Non-pigmented ciliary epithelial cell (primary cell): ENCODE measurements around the gene MYO1D.
"Not testable (repeated sequence)": the region's sequence is repeated elsewhere in the genome, so short reads cannot be mapped to it uniquely, and the experiment has no call there.

Experiments
- DNase-seq: peaks from one replicate; pipeline ENCODE4 v3.0.0-alpha.2; 2010; ENCODE audit warnings: low read depth

MYO1D gene

GRCh38 chr17:32894245-32894644, 17.3 kb upstream of the MYO1D start:
- DNase-seq = no peak

DNA sequence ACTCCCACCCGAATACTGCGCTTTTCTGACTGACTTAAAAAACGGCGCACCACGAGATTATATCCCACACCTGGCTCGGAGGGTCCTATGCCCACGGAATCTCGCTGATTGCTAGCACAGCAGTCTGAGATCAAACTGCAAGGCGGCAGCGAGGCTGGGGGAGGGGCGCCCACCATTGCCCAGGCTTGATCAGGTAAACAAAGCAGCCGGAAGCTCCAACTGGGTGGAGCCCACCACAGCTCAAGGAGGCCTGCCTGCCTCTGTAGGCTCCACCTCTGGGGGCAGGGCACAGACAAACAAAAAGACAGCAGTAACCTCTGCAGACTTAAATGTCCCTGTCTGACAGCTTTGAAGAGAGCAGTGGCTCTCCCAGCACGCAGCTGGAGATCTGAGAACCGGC, 10.5 kb upstream of the MYO1D start:
- DNase-seq = not testable (repeated sequence)

GRCh38 chr17:32886951-32887350, 10.0 kb upstream of the MYO1D start:
- not testable (repeated sequence) for DNase-seq

DNA sequence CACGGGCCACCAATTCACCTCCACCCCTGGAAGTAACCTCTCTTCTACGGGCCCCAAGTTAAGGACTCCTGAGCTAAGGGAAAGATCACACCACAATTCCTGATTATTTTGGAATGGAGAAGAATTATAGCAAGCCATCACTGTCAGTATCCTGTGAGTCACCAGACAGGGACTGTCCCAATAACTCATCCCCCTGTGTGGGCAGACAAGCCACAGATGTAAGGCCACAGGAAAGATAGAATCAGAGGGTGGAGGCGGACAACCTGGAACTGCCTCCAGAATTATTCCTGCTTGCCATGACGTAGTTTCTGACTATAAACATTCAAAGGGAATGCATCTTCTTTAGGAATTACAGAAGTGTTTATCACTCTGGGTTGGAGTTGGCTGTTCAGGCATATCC, 5.8 kb upstream of the MYO1D start:
- no peak for DNase-seq

GRCh38 chr17:32882029-32882428, 5.1 kb upstream of the MYO1D start:
- DNase-seq = no peak

GRCh38 chr17:32880671-32881453, 3.9 kb upstream of the MYO1D start:
- no peak for DNase-seq

DNA sequence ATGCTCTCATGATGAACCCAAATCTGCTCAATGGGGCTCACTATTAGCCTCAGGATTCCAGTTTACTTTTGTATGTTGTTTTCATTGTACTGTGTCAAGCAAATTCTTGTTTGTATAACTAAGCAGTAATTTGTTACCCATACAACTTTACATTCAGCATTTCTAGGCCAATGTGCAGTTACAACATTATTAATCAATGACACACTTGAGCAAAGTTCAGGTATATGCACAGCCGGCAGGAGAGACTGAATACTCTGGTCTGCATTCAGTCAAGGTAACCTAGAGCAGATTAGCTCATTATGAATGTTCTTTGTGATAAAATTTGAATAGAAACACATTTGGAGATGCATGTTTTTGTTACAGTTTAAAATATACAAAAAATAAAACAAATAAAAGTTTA, 2.2 kb upstream of the MYO1D start:
- no peak for DNase-seq

- DNase-seq = no peak
These were observed 1.3 kb upstream of the MYO1D start for GRCh38 chr17:32878211-32878610.

- peak; percentile 11 for DNase-seq
These were observed 340 bp upstream of the MYO1D start for GRCh38 chr17:32877164-32877764.

DNA sequence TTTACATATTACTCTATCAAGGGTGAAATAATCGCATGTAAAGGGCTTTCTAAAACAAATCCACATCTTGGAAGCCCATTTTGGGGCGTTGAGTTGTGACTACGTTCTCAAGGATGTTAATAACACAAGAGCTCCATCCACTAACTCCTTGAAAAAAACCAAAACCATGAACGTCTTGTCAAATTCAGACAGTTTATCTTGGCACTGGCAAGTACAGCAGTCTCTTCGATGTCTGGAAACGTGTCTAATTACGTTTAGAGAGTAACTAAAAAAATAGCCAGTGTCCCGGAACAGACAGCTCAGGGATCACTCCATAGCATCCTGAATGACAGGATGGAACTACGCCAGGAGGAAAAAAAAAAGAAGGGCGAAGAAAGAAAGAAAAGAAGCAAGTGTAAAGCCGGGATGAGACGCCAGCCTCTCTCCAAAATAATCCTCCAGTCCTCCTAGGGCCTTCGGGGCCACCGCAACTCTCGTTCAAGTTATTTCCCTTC, 954 bp downstream of the MYO1D start:
- DNase-seq = no peak

DNA sequence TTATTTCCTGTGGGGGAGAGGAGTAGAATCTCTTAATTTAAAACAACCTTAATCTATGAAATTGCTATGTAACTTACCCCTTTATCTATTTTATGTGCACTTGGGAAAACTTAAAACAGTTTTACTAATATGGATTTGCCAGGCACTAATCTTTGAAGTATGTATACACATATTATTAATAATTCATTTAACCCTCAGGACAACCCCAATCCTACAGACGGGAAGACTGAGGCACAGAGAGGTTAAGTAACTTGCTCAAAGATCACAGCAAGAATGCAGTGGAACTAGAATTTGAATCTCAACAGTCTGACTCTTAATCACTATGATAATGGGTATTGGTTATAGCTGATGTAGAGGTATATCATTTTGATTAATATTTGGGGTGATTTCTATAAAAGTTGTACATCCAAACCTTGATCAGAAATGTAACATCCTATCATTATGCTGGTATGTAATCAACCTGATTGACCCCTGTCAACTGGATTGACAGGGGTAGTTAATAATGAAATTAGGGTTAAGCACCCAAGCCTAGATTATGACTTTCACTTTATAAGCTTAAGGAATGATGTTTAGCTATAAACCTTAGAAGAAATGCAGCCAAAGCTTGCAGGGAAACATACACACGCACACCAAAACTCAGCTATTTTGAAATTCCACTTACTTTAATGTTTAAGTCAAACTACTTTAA, 1.6 kb downstream of the MYO1D start:
- DNase-seq = no peak

DNA sequence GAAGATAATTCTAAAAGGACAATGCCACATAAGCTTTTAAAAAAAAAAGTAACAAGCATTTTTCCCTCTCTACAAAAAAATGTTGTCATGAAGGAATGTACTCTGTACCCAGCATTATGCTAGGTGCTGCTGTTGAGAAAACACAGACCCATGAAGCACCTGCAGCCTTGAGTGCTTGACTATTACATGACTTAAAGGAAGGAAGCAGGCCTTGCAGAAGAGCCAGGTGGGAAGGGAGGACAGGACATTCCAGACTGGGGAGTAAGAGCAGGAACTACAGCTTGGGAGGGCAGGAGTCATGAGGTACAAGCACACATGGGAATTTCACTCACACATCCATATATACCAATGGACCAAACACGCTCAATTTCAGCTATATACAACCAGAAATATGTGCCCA, 3.8 kb downstream of the MYO1D start:
- DNase-seq = no peak

- DNase-seq = no peak
These were observed 5.2 kb downstream of the MYO1D start for GRCh38 chr17:32871746-32872145.

- DNase-seq = no peak
These were observed 6.0 kb downstream of the MYO1D start for GRCh38 chr17:32870969-32871368.

DNA sequence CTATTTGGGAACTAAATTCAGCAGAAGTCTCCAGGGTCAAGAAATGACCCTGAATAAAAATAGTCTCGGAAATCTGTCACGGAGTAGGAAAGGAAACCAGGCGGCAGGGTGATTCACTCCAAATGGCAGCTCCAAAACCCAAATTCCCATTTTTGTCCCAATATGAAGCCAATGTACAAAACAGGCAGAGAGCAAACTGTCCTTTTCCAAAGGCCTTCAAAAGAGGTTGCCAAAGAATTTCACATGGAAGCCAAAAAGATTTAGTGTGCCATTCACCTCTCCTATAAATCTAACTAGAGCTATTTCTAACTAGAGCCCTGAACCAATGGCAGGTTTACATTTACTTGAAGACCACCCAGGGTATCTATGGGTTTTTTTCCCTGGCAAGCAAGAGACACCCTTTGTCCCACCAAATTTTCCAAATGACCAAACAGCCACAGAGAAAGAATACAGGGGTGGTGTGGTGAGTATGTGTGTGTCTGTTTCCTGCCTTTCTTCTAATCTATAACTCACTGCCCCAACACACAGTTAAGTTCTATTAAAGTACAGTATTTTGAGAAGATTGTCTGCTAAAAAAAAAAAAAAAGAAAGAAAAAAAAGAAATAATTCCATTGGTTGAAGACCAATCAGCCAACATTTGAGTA, 6.8 kb downstream of the MYO1D start:
- no peak for DNase-seq

- DNase-seq = no peak
These were observed 7.4 kb downstream of the MYO1D start for GRCh38 chr17:32869345-32870026.

GRCh38 chr17:32865141-32865540, 11.8 kb downstream of the MYO1D start:
- DNase-seq = no peak

GRCh38 chr17:32863559-32863958, 13.4 kb downstream of the MYO1D start:
- DNase-seq = no peak

DNA sequence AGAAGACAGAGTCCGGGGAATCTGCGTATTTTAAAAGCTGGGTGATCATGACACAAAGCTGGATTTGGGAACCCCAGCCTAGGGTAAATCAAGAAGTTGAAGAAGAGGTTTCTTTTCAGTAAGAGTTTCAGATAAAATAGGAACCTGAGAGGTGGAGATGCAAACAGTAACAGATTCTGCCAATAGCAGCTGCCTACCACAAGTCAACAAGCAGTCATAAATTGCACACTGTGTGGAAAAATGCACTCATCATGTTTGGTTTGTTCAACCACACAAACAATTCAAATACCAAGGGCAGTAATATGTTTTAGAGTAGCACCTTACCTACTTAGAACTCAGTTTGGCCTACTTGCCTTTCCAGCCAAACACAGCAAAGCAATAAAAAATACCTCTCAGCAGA, 14.0 kb downstream of the MYO1D start:
- no peak for DNase-seq

DNA sequence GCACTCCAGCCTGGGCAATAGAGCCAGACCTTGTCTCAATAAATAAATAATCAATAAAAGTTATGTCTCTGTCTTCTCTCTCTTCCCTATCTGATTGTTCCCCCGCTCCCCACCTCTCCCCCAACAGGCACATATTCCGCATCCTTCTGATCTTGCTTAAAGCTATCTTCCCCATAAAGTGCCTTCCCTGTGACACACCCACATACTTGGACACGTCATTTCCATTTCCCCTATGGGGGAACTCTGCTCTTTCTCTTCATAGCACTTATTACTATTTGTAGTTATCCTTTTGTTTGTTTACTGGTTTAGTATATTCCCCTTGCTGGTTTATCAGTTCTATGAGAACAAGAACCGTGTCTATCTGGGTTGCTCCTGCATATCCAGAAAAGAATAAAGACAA, 14.9 kb downstream of the MYO1D start:
- DNase-seq = no peak

- DNase-seq = no peak
These were observed 16.9 kb downstream of the MYO1D start for GRCh38 chr17:32859857-32860525.
